Epithelial cell of prostate (primary cell): ENCODE measurements around the gene SIGLEC14.
"Not testable (repeated sequence)": the region's sequence is repeated elsewhere in the genome, so short reads cannot be mapped to it uniquely, and the experiment has no call there.

ENCODE experiments used
- DNase-seq: peaks from one replicate; pipeline ENCODE4 v3.0.0-alpha.2; 2011; ENCODE audit warnings: low read depth, low spot score
- H3K27ac ChIP-seq: fragments of 450-650 bp; 2 replicates; pipeline ENCODE4 v1.5.1; 2017; ENCODE audit warnings: mild to moderate bottlenecking

The SIGLEC14 gene

GRCh38 chr19:51676566-51677083 is 30.0 kb upstream of the SIGLEC14 start:
- no peak overlapping the region for H3K27ac ChIP-seq
- DNase-seq, result no peak

DNA sequence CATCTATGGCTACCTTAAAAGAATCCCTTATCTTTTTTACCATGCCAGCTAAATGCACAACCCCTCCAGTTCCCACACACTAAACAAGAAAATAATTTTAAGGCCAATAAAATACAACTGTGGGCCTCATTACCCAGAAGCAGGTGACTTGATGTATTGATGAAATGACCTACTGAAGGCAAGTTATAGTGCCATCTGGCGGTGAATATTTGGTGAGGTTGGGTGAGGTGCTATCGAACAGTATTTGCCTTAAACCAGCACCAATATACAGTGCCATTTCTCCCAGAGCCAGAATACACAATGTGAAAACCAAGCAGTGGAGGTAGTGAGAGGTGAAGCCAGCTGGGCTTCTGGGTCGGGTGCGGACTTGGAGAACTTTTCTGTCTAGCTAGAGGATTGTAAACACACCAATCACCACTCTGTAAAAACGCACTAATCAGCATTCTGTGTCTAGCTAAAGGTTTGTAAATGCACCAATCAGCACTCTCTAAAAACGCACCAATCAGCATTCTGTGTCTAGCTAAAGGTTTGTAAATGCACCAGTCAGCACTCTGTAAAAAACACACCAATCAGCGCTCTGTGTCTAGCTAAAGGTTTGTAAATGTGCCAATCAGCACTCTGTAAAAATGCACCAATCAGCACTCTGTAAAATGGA is 29.4 kb upstream of the SIGLEC14 start:
- not testable (repeated sequence) for DNase-seq, H3K27ac ChIP-seq

- DNase-seq, result no peak
- no peak overlapping the region for H3K27ac ChIP-seq
These were observed 21.6 kb upstream of the SIGLEC14 start for GRCh38 chr19:51668216-51668615.

DNA sequence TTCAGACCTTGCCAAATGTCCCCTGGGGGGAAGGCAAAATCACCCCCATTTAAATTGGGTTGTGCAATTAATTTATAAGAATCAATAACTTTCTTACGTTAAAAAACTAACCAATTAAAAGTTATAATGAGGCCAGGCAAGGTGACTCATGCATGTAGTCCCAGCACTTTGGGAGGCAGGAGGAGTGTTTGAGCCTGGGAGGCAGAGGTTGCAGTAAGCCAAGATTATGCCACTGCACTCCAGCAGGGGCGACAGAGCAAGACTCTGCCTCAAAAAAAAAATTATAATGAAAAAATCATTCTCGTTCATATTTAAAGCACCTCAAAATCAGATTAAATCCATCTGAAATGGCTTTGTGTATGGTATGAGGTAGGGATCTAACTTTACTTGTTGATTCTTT is 18.4 kb upstream of the SIGLEC14 start:
- DNase-seq, result no peak
- H3K27ac ChIP-seq, result no peak overlapping the region

DNA sequence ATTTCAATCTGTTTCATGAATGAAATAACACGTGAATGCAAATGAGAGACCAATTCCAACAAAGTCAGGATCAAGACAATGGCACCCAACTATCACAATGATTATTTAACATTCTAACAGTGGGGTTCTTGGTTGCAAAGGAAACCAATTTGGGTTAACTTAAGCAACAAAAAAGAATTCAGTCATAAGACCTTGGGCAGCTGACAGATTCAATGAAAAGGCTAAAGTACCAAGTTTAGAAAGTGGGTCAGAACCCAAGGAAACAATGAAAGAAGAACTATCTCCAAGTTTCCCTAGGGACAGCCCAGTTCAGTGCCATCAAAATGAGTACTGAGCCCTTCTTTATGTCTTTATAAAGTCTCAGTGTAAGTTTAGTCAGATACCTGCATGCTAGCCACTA is 17.5 kb upstream of the SIGLEC14 start:
- DNase-seq, result no peak
- no peak overlapping the region for H3K27ac ChIP-seq

DNA sequence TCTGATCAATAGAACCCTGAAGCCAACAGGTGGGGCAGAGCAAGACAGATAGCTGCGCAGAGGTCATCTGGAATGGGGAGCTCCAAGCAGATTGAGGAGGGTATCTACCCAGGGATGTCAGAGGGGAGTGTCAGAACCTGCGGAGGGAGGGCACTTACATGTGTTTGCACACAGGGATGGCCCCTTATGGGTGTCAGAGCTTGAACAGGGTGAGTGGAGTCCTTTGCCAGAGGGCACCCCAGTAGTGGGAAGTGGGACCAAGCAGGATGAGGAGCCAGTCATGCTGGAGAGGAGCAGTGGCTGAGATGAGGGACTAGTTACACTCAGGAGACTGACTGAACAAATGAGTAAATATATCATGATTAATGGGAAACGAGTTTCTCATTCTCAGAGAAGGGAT is 17.0 kb upstream of the SIGLEC14 start:
- DNase-seq, result no peak
- no peak overlapping the region for H3K27ac ChIP-seq

DNA sequence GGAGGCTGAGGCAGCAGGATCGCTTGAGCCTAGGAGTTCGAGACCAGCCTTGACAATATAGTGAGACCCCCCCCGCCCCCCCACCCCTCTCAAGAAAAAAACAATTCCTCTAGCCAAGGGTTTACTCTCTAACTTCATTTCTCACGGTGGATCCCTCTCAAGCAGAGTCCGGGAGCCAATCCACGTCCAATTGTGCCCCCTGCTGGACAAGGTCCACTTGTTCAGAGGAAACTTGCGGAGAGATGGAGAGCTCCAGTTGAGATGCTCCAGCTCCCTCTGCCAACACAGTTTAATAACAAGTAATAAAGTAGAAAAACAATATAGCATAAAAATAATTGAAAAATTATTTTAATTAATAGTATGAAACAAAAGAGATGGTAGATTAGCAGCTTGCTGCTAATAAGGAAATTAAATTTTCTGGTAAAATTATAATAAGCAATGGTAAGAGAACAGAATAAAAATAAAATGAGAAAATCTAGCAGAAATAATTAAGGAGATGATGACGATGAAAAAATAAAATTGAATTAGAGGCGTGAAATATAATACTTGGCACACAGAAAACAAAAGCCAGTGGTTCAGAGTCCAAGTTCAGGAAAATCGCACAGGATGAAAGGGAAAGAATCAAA is 14.5 kb upstream of the SIGLEC14 start:
- no peak for DNase-seq
- H3K27ac ChIP-seq, result no peak overlapping the region

- no peak overlapping the region for H3K27ac ChIP-seq
- DNase-seq, result no peak
These were observed 8.2 kb upstream of the SIGLEC14 start for GRCh38 chr19:51654783-51655182.

DNA sequence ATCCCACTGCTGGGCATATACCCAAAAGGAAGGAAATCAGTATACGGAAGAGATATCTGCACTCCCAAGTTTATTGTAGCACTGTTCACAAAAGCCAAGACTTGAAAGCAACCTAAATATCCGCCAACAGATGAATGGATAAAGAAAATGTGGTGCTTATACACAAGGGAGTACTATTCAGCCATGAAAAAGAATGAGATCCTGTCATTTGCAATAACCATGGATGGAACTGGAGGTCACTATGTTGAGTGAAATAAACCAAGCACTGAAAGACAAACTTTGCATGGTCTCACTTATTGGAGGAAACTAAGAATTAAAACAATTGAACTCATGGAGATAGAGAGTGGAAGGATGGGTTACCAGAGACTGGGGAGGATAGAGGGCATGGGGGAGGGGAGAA is 6.5 kb upstream of the SIGLEC14 start:
- no peak overlapping the region for H3K27ac ChIP-seq
- DNase-seq, result no peak

GRCh38 chr19:51652266-51652665 is 5.6 kb upstream of the SIGLEC14 start:
- no peak overlapping the region for H3K27ac ChIP-seq
- DNase-seq, result no peak

DNA sequence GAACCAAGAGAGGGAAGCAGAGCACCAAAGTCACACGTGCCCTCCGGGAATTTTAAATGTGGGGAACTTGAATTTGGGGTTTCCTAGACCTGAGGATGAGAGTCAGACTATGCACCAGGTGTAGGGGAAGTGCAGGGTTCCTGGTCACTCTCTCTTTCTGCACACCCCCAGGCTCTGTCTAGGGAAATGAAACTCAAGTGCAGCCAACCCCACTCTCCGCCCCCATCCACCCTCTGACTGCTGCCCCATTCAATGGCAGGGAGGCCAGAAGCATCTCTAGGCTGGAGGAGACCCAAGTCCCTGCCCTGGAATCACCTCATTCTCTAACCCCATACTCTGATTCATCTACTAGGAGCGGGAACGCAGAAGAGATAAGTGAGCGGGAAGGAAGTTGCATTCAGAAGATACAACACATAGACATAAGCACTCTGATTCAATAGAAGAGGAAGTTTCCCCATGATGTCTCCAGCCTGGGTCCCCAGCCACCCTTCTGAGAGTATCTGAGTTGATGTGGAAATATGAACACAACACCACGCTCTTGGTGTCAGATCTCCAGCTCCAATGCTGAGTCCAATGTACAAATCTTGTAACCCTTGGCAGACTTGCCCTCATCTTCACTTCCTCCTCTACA is 4.7 kb upstream of the SIGLEC14 start:
- no peak overlapping the region for H3K27ac ChIP-seq
- DNase-seq, result no peak

DNA sequence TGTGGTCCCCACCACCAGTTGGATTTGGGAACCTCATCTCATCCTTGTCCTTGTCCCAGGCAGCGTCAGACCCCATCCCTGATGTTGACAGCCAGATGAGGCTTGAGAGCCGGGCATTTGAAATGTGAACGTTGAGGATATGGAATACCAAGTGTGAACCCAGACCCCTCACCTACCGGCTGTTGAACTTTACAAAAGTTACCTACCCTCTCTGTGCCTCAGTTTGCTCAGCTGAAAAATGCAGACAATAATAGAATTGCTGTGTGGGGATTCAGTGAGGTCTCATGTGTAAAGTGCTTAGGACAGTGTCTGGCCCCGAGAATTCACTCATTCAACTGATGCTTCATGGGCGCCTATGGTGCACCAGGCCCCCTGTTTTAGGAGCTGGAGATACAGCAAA is 693 bp upstream of the SIGLEC14 start:
- H3K27ac ChIP-seq, result no peak overlapping the region
- DNase-seq, result no peak

GRCh38 chr19:51644636-51645271 is 1.9 kb downstream of the SIGLEC14 start:
- DNase-seq, result no peak
- H3K27ac ChIP-seq, result no peak overlapping the region

GRCh38 chr19:51641648-51642047 is 5.0 kb downstream of the SIGLEC14 start:
- no peak for DNase-seq
- H3K27ac ChIP-seq, result no peak overlapping the region

DNA sequence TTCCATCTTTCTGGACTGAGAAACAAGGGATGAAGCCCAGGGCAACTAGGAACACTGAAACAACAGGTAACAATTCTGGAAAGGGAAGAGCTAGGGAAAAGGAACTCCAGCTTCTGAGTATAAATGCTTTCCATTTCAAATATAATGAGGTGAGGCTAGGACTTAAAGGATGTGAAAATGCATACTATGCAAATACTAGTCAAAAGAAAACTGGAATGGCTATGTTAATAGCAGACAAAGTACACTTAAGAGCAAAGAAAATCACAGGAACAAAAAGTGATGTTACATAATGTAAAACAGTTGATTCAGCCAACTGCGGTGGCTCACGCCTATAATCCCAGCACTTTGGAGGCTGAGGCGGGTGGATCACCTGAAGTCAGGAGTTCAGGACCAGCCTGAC is 6.2 kb downstream of the SIGLEC14 start:
- no peak for DNase-seq
- H3K27ac ChIP-seq, result no peak overlapping the region

- no peak for DNase-seq
These were observed 6.7 kb downstream of the SIGLEC14 start for GRCh38 chr19:51639916-51640315.

DNA sequence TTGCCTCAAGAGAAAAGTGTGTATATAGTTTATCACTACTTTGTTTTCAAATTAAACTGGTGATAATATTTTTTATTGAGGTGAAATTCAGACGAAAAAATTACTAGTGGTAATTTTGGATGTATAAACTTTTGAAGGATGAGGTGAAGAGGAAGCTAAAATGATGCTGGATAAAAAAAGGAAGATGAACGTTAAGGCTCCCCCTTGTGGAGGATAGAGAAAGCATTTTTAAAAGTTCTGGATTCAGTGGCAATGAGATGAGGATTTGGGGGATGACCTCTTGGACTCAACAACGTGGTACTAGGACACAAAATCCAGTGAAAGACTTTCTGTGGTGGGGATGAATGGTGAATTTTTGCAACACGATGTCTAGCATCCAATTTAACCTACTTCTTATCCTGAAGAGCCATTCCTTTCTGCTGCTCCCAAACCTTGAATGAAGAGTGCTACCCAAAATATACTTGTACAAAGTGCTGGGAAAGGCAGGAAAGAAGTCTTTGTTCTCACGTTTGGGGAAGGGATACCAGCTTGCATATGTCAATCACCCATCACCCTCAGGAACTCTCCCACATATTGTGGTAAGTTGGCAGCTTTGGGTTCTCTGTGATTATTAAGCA is 9.2 kb downstream of the SIGLEC14 start:
- no peak overlapping the region for H3K27ac ChIP-seq
- DNase-seq, result no peak

More at GRCh38 chr19:51639916-51640315, 6.7 kb downstream of the SIGLEC14 start:
- no peak overlapping the region for H3K27ac ChIP-seq

DNA sequence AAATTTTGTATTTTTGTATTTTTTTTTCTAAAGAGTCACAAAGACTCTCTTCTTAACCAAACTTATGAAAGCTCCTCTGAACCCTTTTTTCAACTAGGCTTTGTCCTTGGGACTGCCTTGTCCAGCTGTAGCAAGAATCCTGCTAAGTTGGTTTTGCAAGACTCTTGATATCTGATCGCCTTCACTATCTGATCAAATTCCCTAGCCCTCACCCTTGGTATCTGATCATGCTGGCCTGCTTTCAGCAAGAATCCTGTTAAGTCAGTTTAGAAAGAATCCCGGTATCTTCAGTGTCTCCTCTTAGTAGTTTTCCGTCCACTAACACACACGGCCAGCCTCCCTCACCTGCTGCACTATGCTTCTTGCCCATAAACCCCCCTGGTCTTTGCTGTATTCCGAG is 14.5 kb downstream of the SIGLEC14 start:
- no peak overlapping the region for H3K27ac ChIP-seq
- DNase-seq, result no peak

DNA sequence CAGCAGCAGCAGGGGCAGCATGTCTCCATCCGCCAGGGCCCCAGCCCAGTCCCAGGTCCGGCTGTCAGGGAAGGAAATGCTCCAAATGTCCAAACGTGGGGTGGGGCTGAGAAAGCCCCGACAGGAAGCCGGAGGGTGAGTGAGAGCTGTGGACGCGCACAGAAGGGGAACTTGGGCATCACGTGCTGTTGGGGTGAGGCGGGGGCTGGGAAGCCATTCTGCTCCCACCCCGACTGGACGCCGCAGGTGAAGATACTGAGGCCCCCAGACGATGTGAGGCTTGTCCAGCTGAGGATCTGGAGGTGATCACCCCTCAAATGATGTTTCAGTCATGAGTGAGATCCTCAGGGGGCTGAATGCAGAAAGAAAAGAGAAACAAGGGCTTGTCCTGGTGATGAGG is 16.3 kb downstream of the SIGLEC14 start, which contains the start of gene SIGLEC5:
TSS of gene SIGLEC5 (minus strand) at position 87 of the 400 bp plus-strand sequence. CDS start at position 21, 66 bp downstream.
- DNase-seq, H3K27ac ChIP-seq: not testable (repeated sequence)

- no peak overlapping the region for H3K27ac ChIP-seq
- DNase-seq, result no peak
These were observed 18.3 kb downstream of the SIGLEC14 start for GRCh38 chr19:51628153-51628939.
